Chondrocyte (in vitro differentiated cells): ENCODE data around the gene GPC6. TPM values are rescaled to one million over a fixed set of nuclear protein-coding genes. Genes with fewer than 3 reads are reported as not detected.

Experiments
- DNase-seq: peaks from one replicate; pipeline ENCODE4 v3.0.0; 2021; ENCODE audit warnings: mixed read lengths, low spot score
- H3K27ac Mint-ChIP-seq: one replicate; pipeline ENCODE4 v1.8.0; 2021; ENCODE audit warnings: mild to moderate bottlenecking, moderate library complexity, mixed read lengths; ENCODE audit not compliant: unreplicated experiment
- H3K27me3 Mint-ChIP-seq: 2 replicates; pipeline ENCODE4 v1.8.0; 2021; ENCODE audit warnings: low read depth, mixed read lengths
- H3K36me3 Mint-ChIP-seq: 2 replicates; pipeline ENCODE4 v1.8.0; 2021; ENCODE audit warnings: low read depth, mixed read lengths
- H3K4me1 Mint-ChIP-seq: 2 replicates; pipeline ENCODE4 v1.8.0; 2021; ENCODE audit warnings: low read depth, mild to moderate bottlenecking, mixed read lengths
- H3K4me3 Mint-ChIP-seq: one replicate; pipeline ENCODE4 v1.8.0; 2021; ENCODE audit warnings: mild to moderate bottlenecking, moderate library complexity, mixed read lengths; ENCODE audit not compliant: unreplicated experiment
- H3K9me3 Mint-ChIP-seq: 2 replicates; pipeline ENCODE4 v1.8.0; 2021; ENCODE audit warnings: low read depth, mixed read lengths
- total RNA-seq: library from RNA; stranded (reverse); gene quantifications from 3 replicates; pipeline ENCODE4 v1.2.1, GENCODE V29; 2021
- TF ChIP-seq, protein P1 (sequence below): fragments of 200-600 bp; sonication (generic); IDR thresholded peaks from 2 replicates; pipeline ENCODE4 v1.5.0; 2021; ENCODE audit warnings: antibody characterized with exemption, mild to moderate bottlenecking, moderate library complexity

Gene GPC6
- total RNA-seq, 1 donor from 2014 or later = 76.1 TPM

DNA sequence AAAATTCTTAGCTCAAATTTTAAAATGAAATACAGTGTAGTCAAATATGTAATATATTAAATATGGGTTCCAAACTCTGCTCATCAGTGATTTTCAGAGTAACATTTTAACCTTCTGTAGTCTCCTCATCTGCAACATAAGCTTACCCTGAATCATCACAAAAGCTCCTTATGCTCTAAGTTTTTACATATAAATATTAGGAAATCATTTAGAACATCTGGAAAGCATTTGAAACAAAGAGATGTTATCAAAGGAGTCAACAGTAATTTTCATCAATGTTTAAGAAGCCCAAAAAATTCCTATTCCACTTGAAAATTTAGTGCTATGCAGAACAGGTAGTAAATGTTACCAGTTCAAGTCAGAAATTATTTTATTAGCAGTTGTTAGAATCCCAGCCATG is 1028.1 kb downstream of the GPC6 start:
- Mint-ChIP-seq H3K4me3 (no peak overlapping the region), H3K27ac (no peak overlapping the region), H3K4me1 (peaks cover 44% of the 10 kb centered on the region), H3K27me3 (no peaks in the 10 kb centered on the region), H3K36me3 (no peaks in the 10 kb centered on the region), H3K9me3 (no peaks in the 10 kb centered on the region)
- DNase-seq = no peak
- TF ChIP-seq, protein P1, sequence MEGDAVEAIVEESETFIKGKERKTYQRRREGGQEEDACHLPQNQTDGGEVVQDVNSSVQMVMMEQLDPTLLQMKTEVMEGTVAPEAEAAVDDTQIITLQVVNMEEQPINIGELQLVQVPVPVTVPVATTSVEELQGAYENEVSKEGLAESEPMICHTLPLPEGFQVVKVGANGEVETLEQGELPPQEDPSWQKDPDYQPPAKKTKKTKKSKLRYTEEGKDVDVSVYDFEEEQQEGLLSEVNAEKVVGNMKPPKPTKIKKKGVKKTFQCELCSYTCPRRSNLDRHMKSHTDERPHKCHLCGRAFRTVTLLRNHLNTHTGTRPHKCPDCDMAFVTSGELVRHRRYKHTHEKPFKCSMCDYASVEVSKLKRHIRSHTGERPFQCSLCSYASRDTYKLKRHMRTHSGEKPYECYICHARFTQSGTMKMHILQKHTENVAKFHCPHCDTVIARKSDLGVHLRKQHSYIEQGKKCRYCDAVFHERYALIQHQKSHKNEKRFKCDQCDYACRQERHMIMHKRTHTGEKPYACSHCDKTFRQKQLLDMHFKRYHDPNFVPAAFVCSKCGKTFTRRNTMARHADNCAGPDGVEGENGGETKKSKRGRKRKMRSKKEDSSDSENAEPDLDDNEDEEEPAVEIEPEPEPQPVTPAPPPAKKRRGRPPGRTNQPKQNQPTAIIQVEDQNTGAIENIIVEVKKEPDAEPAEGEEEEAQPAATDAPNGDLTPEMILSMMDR = no peak

DNA sequence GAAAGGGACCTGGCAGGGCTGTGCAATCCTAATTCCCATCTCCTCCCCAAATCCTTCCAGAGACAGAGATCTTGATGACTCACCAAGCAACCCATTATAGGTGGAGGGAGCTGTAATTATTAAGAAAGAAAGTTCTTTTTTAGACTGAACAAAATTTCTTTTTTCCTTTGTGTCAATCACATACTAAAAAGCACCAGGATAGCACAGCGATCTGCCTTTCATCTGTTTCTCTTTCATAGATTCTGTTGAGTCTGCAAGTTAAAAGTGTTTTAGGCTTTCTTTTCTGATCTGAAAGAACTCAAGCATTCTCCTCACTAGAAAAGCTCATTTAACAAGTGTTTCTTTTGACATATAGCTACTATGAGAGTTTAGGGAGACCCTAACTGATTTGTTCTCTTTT is 1030.1 kb downstream of the GPC6 start:
- TF ChIP-seq, protein P1 = no peak
- H3K36me3 Mint-ChIP-seq = no peaks in the 10 kb centered on the region
- no peaks in the 10 kb centered on the region for H3K27me3 Mint-ChIP-seq
- H3K9me3 Mint-ChIP-seq = no peaks in the 10 kb centered on the region
- DNase-seq = no peak
- no peak overlapping the region for H3K4me3 Mint-ChIP-seq
- no peak overlapping the region for H3K27ac Mint-ChIP-seq
- peaks cover 30% of the 10 kb centered on the region for H3K4me1 Mint-ChIP-seq

DNA sequence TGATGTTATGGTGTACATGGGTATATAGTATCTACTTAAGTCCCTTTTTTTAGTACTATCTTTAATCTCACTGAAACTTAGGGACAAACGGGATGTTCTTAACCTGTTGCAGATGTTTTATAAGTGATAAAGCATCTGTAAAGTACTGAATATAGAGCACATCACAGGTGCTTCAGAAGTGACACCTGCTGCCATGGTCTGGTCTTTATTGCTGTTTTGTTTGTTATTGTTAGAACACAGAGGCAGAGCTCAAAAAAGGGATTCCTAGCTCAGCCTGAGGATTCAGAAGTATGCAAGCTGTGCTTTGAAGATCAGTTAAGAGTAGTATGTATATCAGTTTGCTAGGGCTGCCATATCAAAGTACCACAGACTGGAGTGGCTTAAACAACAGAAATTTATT is 1033.4 kb downstream of the GPC6 start:
- Mint-ChIP-seq H3K27ac (no peak overlapping the region), H3K27me3 (no peaks in the 10 kb centered on the region), H3K4me3 (no peak overlapping the region), H3K36me3 (no peaks in the 10 kb centered on the region), H3K4me1 (peaks cover 16% of the 10 kb centered on the region), H3K9me3 (no peaks in the 10 kb centered on the region)
- TF ChIP-seq, protein P1 = no peak
- DNase-seq = no peak

DNA sequence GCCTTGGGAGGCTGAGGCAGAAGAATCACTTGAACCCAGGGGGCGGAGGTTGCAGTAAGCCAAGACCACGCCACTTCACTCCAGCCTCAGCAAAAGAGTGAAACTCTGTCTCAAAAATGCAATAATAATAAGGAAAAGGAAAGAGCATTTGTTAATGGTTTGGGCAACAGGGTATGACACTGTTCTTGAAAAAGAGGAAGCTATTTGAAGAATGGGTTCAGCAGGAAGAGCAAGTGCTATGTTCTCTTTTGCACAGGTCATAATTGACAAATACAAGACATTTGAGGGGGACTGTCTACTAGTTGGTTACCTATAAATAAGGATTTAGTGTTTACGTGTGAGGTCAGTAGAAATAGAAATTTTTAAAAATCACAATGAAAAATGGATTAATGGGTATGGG is 1034.6 kb downstream of the GPC6 start:
- TF ChIP-seq, protein P1 = no peak
- no peaks in the 10 kb centered on the region for H3K36me3 Mint-ChIP-seq
- peaks cover 18% of the 10 kb centered on the region for H3K4me1 Mint-ChIP-seq

DNA sequence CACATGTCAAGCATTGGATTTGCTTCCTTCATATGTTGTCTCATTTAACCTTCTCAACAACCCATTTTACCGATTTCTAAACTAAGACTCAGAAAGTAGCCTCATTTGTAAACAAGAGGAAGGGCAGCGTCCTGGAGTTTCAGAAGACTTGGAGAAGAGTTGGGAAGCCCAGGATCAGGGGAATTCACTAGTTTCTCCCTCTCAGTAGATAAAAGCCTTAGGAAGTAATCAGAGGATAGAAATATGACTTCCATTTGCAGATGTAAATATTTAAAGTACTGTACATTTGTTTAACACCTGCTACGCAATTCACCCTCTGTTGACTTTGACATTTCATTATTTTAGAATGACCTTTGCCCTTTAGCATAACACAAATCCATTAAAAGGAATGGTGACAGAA is 1036.4 kb downstream of the GPC6 start:
- no peak for DNase-seq
- Mint-ChIP-seq H3K4me3 (no peak overlapping the region), H3K4me1 (peaks cover 16% of the 10 kb centered on the region), H3K27me3 (no peaks in the 10 kb centered on the region), H3K27ac (no peak overlapping the region), H3K9me3 (no peaks in the 10 kb centered on the region), H3K36me3 (no peaks in the 10 kb centered on the region)
- TF ChIP-seq, protein P1 = no peak

More for the DNA sequence above, 1034.6 kb downstream of the GPC6 start:
- H3K4me3 Mint-ChIP-seq = no peak overlapping the region
- no peaks in the 10 kb centered on the region for H3K9me3 Mint-ChIP-seq
- H3K27me3 Mint-ChIP-seq = no peaks in the 10 kb centered on the region
- H3K27ac Mint-ChIP-seq = no peak overlapping the region
- DNase-seq = no peak
